IMR-90 (cell line): Measurements from ENCODE around the gene FRAS1.

Source experiments
- CEBPB ChIP-seq: IDR thresholded peaks from 2 replicates; pipeline ENCODE4 v1.6.1; 2012; ENCODE audit warnings: low read depth, low read length, improper control_type of control experiment
- CTCF ChIP-seq: conservative IDR thresholded peaks from 2 replicates; pipeline ENCODE4 v1.5.1; 2012; ENCODE audit warnings: mild to moderate bottlenecking, low read depth, low read length, improper control_type of control experiment
- MAFK ChIP-seq: IDR thresholded peaks from 2 replicates; pipeline ENCODE4 v1.6.1; 2012; ENCODE audit warnings: low read depth, low read length, improper control_type of control experiment
- MXI1 ChIP-seq: IDR thresholded peaks from 2 replicates; pipeline ENCODE4 v1.6.1; 2012; ENCODE audit warnings: low read depth, mild to moderate bottlenecking, low read length, moderate library complexity, borderline replicate concordance
- NFE2L2 ChIP-seq: fragments of 150-350 bp; IDR thresholded peaks from 2 replicates; pipeline ENCODE4 v1.6.1; 2016; ENCODE audit warnings: low read depth, mild to moderate bottlenecking, low read length
- POLR2A ChIP-seq: IDR thresholded peaks from 2 replicates; pipeline ENCODE4 v1.6.1; 2012; ENCODE audit warnings: mild to moderate bottlenecking, low read depth, low read length
- RFX5 ChIP-seq: IDR thresholded peaks from 2 replicates; pipeline ENCODE4 v1.8.0; 2012; ENCODE audit warnings: low read depth, mild to moderate bottlenecking, low read length, moderate library complexity
- SMC3 ChIP-seq: fragments of 150-350 bp; IDR thresholded peaks from 2 replicates; pipeline ENCODE4 v1.6.1; 2016; ENCODE audit warnings: low read depth, mild to moderate bottlenecking, antibody characterized with exemption, low read length, moderate library complexity
- USF2 ChIP-seq: fragments of 150-350 bp; IDR thresholded peaks from 2 replicates; pipeline ENCODE4 v1.6.1; 2017; ENCODE audit warnings: mild to moderate bottlenecking, antibody characterized with exemption, low read length, low read depth
- TF ChIP-seq, protein P1 (sequence below): fragments of 150-350 bp; IDR thresholded peaks from 2 replicates; pipeline ENCODE4 v1.6.1; 2016; ENCODE audit warnings: low read depth, mild to moderate bottlenecking, low read length, moderate library complexity, borderline replicate concordance

DNA sequence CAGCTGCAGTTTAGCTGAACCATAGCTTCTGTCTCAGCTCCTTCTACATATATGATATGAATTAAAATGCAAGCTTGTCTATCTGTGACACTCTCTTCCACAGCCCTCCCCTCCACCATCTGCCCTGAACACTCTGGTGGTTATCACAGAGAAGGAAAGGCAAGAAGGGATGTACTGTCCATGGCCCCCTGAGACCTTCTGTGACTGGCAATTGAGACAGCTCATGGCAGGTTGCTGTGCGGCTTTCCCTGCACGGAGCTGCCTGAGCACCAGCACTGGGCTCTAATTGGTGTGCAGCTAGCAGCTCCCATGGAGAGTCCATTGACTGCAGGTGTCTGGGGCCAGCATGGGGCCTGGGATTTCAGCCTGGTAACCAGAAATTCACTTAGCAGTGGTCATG, 384.6 kb downstream of the FRAS1 start:
- TF ChIP-seq USF2 (no peak), NFE2L2 (no peak), CTCF (no peak), MAFK (no peak), CEBPB (no peak), POLR2A (no peak), SMC3 (no peak), MXI1 (no peak), RFX5 (no peak)
- TF ChIP-seq, protein P1, sequence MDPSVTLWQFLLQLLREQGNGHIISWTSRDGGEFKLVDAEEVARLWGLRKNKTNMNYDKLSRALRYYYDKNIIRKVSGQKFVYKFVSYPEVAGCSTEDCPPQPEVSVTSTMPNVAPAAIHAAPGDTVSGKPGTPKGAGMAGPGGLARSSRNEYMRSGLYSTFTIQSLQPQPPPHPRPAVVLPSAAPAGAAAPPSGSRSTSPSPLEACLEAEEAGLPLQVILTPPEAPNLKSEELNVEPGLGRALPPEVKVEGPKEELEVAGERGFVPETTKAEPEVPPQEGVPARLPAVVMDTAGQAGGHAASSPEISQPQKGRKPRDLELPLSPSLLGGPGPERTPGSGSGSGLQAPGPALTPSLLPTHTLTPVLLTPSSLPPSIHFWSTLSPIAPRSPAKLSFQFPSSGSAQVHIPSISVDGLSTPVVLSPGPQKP = no peak
